ENCODE results near the gene LLGL1. TPM values are rescaled to one million over a fixed set of nuclear protein-coding genes. Genes with fewer than 3 reads are reported as not detected.

Gene LLGL1
- total RNA-seq, 1 experiment from 2014 or later = 65.0 TPM

DNA sequence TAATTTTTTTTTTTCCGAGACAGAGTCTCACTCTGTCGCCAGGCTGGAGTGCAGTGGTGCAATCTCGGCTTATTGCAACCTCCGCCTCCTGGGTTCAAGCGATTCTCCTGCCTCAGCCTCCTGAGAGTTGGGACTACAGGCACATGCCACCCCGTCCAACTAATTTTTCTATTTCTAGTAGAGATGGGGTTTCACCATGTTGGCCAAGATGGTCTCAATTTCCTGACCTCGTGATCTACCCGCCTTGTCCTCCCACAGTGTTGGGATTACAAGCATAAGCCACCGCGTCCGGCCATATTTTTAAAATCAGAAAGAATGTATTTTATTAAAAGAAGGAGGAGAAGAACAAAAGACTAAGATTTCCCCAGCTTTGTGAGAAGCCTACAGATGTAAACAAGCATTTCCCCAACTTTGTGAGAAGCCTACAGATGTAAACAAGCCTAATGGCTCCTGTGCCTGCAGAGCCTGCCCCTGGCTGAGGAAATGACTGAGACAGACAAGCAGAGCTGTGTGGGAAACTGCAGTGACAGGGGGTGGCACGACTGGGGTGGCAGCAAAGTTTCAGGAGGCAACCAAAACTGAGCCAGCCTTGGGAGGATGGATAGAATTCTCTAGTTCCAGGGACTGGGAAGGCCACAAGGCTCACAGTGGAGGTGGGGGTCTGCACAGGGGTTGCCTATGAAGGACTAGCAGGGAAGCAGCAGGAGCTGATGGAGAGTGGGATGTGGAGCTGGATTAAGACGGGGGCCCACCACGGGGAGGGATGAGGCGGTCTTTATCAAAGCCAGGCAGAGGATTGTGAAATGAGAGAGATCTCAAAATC is 66.5 kb downstream of the LLGL1 start:
- Histone ChIP-seq H4K20me1 (ENCODE audit: control insufficient read depth, insufficient read depth, insufficient read length) (no peaks in the 10 kb centered on the region), H3K23me2 (ENCODE audit: insufficient read length, low read depth, low read length, poor library complexity, severe bottlenecking) (no peaks in the 10 kb centered on the region), H4K91ac (ENCODE audit: insufficient read length, low read depth, low read length) (no peak overlapping the region), H3K27me3 (ENCODE audit: insufficient read depth, low read length) (no peaks in the 10 kb centered on the region), H2BK120ac (ENCODE audit: low read depth, low read length, poor library complexity, severe bottlenecking) (no peak overlapping the region), H4K5ac (ENCODE audit: insufficient read length, low read depth, low read length) (no peak overlapping the region), H3K79me1 (ENCODE audit: insufficient read depth, low read depth, low read length, poor library complexity, severe bottlenecking) (no peaks in the 10 kb centered on the region), H2BK5ac (ENCODE audit: insufficient read length, low read length) (no peak overlapping the region), H3K14ac (ENCODE audit: insufficient read depth, low read length) (no peak overlapping the region), H3K23ac (ENCODE audit: insufficient read length, low read depth, low read length) (no peak overlapping the region), H3T11ph (ENCODE audit: low read length) (no peak overlapping the region), H3K79me2 (ENCODE audit: insufficient read depth, low read length) (no peaks in the 10 kb centered on the region), H3K4me1 (ENCODE audit: insufficient read depth, low read length) (no peaks in the 10 kb centered on the region), H4K8ac (replicated peaks; ENCODE audit: insufficient read length, low read depth, low read length) (no peak overlapping the region), H3K9me3 (ENCODE audit: control insufficient read depth, low read depth, low read length) (no peaks in the 10 kb centered on the region), H3K27ac (ENCODE audit: insufficient read length, low read depth, low read length) (no peak overlapping the region), H3K4ac (ENCODE audit: low read depth, low read length) (no peak overlapping the region), H2BK15ac (ENCODE audit: low read depth, low read length) (no peak overlapping the region), H3K4me2 (ENCODE audit: insufficient read depth, insufficient read length, low read length) (no peak overlapping the region), H3K9ac (ENCODE audit: extremely low read depth, insufficient read length, low read length) (no peak overlapping the region), H3K56ac (ENCODE audit: insufficient read length, low read depth, low read length) (no peak overlapping the region), H2BK12ac (ENCODE audit: insufficient read length, low read depth, low read length) (no peak overlapping the region), H2BK20ac (ENCODE audit: low read depth, low read length, poor library complexity, severe bottlenecking) (no peak overlapping the region), H3K18ac (ENCODE audit: insufficient read length, low read depth, low read length) (no peak overlapping the region), H2AK5ac (ENCODE audit: insufficient read length, low read length) (no peak overlapping the region), H2AFZ (ENCODE audit: low read length) (no peak overlapping the region)
- Mint-ChIP-seq H3K36me3 (ENCODE audit: insufficient read depth in 1 of 3, low read depth in 3 of 3) (peaks cover 56 to 97% (median 80%) of the 10 kb centered on the region in 3 experiments; a peak in 6 of 7 replicates), H3K9me3 (no peaks in the 10 kb centered on the region), H3K27me3 (ENCODE audit: low read depth) (no peaks in the 10 kb centered on the region), H3K27ac (0 out of 7 replicates have a peak overlapping the region, but pooled peaks of 1 of the 3 experiments have one; percentile 32), H3K4me3 (no peak overlapping the region), H3K4me1 (no peaks in the 10 kb centered on the region)
- WGBS (ENCODE audit: extremely low coverage, insufficient read length, low lambda C conversion rate) = no CpG with 5 or more reads among the region's 15 CpGs
- no peak for DNase-seq
- TF ChIP-seq, protein P1, sequence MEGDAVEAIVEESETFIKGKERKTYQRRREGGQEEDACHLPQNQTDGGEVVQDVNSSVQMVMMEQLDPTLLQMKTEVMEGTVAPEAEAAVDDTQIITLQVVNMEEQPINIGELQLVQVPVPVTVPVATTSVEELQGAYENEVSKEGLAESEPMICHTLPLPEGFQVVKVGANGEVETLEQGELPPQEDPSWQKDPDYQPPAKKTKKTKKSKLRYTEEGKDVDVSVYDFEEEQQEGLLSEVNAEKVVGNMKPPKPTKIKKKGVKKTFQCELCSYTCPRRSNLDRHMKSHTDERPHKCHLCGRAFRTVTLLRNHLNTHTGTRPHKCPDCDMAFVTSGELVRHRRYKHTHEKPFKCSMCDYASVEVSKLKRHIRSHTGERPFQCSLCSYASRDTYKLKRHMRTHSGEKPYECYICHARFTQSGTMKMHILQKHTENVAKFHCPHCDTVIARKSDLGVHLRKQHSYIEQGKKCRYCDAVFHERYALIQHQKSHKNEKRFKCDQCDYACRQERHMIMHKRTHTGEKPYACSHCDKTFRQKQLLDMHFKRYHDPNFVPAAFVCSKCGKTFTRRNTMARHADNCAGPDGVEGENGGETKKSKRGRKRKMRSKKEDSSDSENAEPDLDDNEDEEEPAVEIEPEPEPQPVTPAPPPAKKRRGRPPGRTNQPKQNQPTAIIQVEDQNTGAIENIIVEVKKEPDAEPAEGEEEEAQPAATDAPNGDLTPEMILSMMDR (conservative IDR thresholded peaks at IDR 0.05) = no peak

Other genes starting within 250 kb of the LLGL1 start
- gene ATPAF2, start 186.5 kb upstream of the LLGL1 start, total RNA-seq (2021) = 20.2 and 21.4 TPM in 2 replicates
- 11.4 and 11.9 TPM in 2 replicates for gene GID4, start 186.2 kb upstream of the LLGL1 start, total RNA-seq (2021)
- gene DRG2, start 137.7 kb upstream of the LLGL1 start, total RNA-seq (2021) = 48.5 and 52.0 TPM in 2 replicates
- gene MYO15A, start 116.9 kb upstream of the LLGL1 start, total RNA-seq (2021) = 2.3 and 2.5 TPM in 2 replicates
- 89.8 and 92.5 TPM in 2 replicates for gene ALKBH5, start 41.8 kb upstream of the LLGL1 start, total RNA-seq (2021)
- gene FLII, start 33.1 kb downstream of the LLGL1 start, total RNA-seq (2021) = 298 and 314 TPM in 2 replicates
- gene MIEF2, start 35.0 kb downstream of the LLGL1 start, total RNA-seq (2021) = 10.2 and 10.3 TPM in 2 replicates
- 63.3 and 68.7 TPM in 2 replicates for gene TOP3A, start 89.4 kb downstream of the LLGL1 start, total RNA-seq (2021)
- 22.3 and 22.4 TPM in 2 replicates for gene SMCR8, start 89.7 kb downstream of the LLGL1 start, total RNA-seq (2021)
- gene SHMT1, start 137.9 kb downstream of the LLGL1 start, total RNA-seq (2021) = 41.8 and 42.8 TPM in 2 replicates
- 0.61 TPM in 1 of 2 replicates, not detected in the other for gene EVPLL, start 152.1 kb downstream of the LLGL1 start, total RNA-seq (2021)

Measured in H9 (cell line).